Fibroblast of villous mesenchyme (primary cell): ENCODE measurements around the gene PNPLA7. TPM values are rescaled to one million over a fixed set of nuclear protein-coding genes. Genes with fewer than 3 reads are reported as not detected.

Source experiments
- DNase-seq: peaks from one replicate; pipeline ENCODE4 v3.0.0-alpha.2; 2010; ENCODE audit warnings: low read depth
- H3K4me3 ChIP-seq: 2 replicates; pipeline ENCODE4 v1.5.1; 2011; ENCODE audit warnings: low read depth, mild to moderate bottlenecking, low read length
- total RNA-seq: library from RNA; depleted of rRNA; stranded (reverse); fragments of >200 nt; gene quantifications from 2 replicates; pipeline ENCODE4 v1.2.3, GENCODE V29; 2012
- TF ChIP-seq, protein P1 (sequence below): IDR thresholded peaks from 2 replicates; pipeline ENCODE4 v1.5.1; 2012; ENCODE audit warnings: low read depth, mild to moderate bottlenecking, low read length; ENCODE audit not compliant: insufficient read depth

Gene PNPLA7
- total RNA-seq, 1 donor = 1.3 TPM

DNA sequence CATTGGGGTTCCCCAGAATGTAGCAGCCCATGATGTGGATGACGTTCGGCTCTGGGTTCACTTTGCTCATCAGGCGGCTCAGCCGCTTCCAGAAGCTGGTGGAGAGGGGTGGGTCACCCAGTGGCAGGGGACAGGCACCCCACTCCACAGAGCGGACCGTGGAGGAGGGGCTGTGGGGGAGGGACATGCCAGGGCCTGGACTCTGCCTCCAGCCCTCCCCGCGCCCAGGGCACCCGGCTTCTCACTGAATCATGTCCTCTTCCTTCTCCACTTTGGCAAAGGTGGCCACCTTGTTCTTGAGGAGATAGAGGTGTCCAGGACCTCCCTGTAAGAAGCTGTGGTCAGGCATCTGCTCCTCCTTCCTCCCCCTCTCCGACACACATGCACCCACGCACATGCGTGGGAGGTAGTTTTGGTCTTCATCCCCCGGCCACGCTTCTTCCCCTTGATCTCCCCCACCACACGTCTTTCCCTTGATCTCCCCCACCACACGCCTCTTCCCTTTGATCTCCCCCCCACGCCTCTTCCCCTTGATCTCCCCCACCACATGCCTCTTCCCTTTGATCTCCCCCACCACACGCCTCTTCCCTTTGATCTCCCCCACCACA lies 100.2 kb downstream of the PNPLA7 start:
- TF ChIP-seq, protein P1, sequence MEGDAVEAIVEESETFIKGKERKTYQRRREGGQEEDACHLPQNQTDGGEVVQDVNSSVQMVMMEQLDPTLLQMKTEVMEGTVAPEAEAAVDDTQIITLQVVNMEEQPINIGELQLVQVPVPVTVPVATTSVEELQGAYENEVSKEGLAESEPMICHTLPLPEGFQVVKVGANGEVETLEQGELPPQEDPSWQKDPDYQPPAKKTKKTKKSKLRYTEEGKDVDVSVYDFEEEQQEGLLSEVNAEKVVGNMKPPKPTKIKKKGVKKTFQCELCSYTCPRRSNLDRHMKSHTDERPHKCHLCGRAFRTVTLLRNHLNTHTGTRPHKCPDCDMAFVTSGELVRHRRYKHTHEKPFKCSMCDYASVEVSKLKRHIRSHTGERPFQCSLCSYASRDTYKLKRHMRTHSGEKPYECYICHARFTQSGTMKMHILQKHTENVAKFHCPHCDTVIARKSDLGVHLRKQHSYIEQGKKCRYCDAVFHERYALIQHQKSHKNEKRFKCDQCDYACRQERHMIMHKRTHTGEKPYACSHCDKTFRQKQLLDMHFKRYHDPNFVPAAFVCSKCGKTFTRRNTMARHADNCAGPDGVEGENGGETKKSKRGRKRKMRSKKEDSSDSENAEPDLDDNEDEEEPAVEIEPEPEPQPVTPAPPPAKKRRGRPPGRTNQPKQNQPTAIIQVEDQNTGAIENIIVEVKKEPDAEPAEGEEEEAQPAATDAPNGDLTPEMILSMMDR = no peak
- no peak for DNase-seq
- no peak overlapping the region for H3K4me3 ChIP-seq

DNA sequence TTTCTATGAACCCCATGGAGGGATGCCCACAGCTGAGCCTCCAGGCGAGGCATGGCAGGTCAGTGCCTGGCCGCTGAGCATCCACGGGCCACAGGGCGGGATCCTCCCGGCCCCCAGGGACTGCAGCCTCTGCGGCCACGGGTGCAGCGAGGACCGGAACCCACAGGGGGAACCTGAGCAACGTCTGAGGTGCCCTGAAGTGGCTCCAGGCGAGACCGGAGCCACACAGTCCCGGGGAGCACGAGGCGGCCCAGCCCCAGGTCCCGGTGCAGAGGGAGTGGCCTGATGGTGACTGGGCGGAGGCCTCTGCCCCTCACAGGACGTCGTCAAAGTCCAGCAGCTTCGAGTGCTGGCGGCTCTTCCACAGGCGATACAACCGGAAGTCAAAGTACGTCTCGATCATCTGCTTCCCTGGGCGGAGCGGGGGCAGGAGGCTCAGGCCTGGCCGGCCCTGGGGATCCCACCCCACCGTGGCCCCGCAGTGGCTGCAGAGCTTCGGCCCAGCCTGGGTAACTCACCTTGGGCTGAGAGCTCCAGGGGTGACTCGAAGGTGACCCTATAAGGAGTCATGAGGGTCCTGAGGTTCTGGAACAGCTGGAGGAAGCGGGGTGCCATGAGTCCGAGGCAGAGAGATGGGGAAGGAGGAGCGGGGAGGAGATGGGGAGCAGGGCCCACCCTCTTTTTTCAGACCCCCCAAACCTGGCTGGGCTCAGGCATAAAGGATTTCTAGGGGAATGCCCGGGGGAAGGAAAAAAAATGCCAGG lies 100.9 kb downstream of the PNPLA7 start:
- no peak overlapping the region for H3K4me3 ChIP-seq
- DNase-seq = no peak
- TF ChIP-seq, protein P1 = no peak

DNA sequence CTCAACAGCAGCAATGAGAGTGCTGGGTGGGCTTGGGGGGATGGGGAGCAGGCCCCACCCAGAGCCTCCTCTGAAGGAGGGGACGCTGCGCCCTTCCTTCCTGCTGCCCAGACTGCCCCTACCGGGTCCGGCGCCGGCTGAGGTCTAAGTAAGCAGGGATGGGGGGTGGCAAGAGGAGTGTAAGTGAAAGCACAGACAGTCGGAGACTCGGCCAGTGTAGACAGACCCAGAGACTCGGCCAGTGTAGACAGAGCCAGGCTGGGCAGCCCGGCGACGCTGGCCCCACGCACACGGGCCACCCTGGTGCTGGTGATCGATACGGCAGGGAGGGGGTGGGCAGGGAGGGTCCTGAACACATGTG lies 101.6 kb downstream of the PNPLA7 start:
- no peak overlapping the region for H3K4me3 ChIP-seq
- TF ChIP-seq, protein P1 = no peak
- DNase-seq = no peak

DNA sequence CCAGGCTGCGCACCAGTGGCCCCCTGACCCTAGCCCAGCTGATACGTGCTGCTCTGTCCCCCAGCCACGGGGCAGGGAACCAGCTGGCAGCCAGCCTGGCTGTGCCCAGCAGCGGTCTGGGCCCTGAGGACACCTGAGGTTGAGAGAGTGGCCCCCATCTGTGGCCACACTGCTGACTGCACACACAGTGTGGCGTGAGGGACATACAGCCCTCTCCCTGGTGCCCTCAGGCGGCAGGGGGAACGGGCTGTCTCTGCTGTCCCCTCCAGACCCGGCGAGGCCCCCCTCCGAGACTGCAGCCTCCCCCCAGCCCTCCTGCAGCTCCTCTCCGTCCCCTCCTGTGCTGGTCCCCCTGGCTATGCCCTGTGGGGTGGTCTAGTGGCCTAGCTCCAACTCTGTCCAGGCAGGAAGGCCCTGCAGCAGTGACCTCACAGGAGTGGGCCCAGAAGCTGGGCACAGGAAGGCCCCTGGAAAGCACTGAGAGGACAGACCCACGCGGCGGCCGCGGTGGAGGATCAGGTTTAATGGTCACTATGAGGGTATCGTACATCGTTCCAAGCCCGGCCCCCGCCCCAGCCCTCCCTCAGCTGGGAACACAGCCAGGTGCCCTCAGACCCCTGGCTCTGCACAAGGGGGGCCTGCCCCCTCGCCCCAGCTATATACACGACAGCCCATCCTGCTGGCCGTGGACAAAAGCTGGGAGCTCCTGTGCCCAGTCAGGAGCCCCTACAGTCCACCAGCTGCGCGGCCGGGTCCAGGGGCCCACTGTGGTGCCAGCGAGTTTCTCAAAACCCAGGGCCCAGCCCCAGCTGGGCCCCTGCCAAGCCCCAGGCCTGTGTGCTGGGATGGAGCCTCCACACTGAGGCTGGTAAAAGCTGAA lies 102.2 kb downstream of the PNPLA7 start:
- no peak overlapping the region for H3K4me3 ChIP-seq
- TF ChIP-seq, protein P1 = no peak
- DNase-seq = no peak

DNA sequence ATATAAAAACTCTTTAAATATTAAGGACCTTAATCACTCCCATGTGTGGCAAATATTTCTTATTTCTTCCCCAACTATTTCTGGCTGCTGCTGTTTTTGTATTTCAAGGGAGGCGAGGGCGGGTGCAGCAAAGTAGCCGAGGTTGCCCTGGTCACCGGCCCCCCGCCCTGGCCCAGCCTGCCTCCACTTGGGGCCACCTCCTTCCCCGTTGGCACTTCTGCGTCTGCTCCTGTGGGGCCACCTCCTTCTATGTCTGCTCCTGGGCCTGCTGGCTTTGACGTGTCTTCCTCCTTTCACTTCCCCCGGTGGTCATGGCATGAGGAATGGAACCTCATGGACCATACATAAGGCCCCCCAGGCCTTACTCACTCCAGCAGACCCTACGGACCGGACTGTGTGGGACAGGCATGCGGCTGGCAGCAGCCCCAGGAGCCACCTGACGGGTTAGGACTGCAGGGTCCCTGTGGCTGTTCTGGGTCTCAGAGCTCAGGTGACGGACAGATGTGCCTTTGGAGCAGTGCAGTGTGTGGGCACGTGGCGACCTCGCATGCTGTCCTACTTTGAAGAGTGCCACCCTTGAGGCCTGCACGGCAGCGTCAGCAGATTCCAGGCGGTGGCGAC lies 103.2 kb downstream of the PNPLA7 start:
- H3K4me3 ChIP-seq = no peak overlapping the region
- DNase-seq = no peak
- TF ChIP-seq, protein P1 = no peak

DNA sequence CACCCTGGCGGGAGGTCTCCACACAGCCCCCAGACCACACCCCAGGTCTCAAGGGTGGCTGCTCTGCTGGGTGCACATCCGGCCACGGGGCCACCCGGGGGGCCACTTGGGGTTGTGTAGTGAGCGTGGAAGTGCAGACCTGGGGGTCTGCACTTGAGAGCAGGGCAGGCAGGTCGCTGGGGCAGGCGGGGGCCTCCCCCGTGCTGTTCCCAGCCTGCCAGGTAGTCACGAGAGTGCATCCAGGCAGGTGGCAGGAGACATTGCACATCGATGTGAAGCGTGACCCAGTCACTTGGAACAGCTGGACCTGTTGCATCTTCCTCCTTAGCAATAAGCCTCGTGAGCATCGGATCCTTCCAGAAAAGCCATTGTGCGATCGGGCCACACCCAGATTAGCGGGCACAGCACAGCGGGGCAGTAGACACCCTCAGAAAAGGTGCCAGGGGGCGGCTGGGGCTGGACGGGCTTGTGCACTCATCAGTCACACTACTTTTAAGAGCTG lies 104.2 kb downstream of the PNPLA7 start:
- no peak for DNase-seq

More for the DNA sequence above, 104.2 kb downstream of the PNPLA7 start:
- H3K4me3 ChIP-seq = no peak overlapping the region
- TF ChIP-seq, protein P1 = no peak
